Astrocyte (in vitro differentiated cells and primary cell): ENCODE data around the gene LIF. TPM values are rescaled to one million over a fixed set of nuclear protein-coding genes. Genes with fewer than 3 reads are reported as not detected.

Experiments used
- DNase-seq: peaks from one replicate; pipeline ENCODE4 v3.0.0-alpha.2; 2010; ENCODE audit warnings: low read depth
- FAIRE-seq: peaks from 2 replicates; lab custom pipeline; 2011; peaks lifted over from hg19 to GRCh38; lab: Jason Lieb, UNC
- H2AFZ ChIP-seq: 2 replicates; pipeline ENCODE4 v1.6.0; 2012; ENCODE audit warnings: low read depth, low read length, inconsistent platforms
- H3K27ac ChIP-seq: 2 replicates; pipeline ENCODE4 v1.5.1; 2011; ENCODE audit warnings: low read depth, low read length, inconsistent platforms
- H3K27me3 ChIP-seq: 2 replicates; pipeline ENCODE4 v1.6.0; 2011; ENCODE audit warnings: low read length, inconsistent platforms; ENCODE audit not compliant: insufficient read depth
- H3K36me3 ChIP-seq: 2 replicates; pipeline ENCODE4 v1.5.1; 2011; ENCODE audit warnings: low read length, inconsistent platforms; ENCODE audit not compliant: insufficient read depth
- H3K4me1 ChIP-seq: 2 replicates; pipeline ENCODE4 v1.5.1; 2011; ENCODE audit warnings: low read length, inconsistent platforms; ENCODE audit not compliant: insufficient read depth
- H3K4me2 ChIP-seq: 2 replicates; pipeline ENCODE4 v1.6.0; 2012; ENCODE audit warnings: low read length, inconsistent platforms
- H3K4me3 ChIP-seq: 2 replicates; pipeline ENCODE4 v1.5.1; 2011; ENCODE audit warnings: low read depth, mild to moderate bottlenecking, low read length, inconsistent platforms; ENCODE audit not compliant: insufficient read depth
- H3K79me2 ChIP-seq: 2 replicates; pipeline ENCODE4 v1.6.0; 2012; ENCODE audit warnings: mild to moderate bottlenecking, low read length, inconsistent platforms; ENCODE audit not compliant: insufficient read depth
- H3K9ac ChIP-seq: 2 replicates; pipeline ENCODE4 v1.6.0; 2012; ENCODE audit warnings: mild to moderate bottlenecking, low read length, inconsistent platforms
- H3K9me3 ChIP-seq: 2 replicates; pipeline ENCODE4 v1.5.1; 2012; ENCODE audit warnings: low read depth, mild to moderate bottlenecking, low read length, inconsistent platforms; ENCODE audit not compliant: insufficient read depth
- H4K20me1 ChIP-seq: 2 replicates; pipeline ENCODE4 v1.6.0; 2012; ENCODE audit warnings: low read length, inconsistent platforms; ENCODE audit not compliant: insufficient read depth
- H3K27ac Mint-ChIP-seq: one replicate; pipeline ENCODE4 v1.8.0; 2021; ENCODE audit warnings: mild to moderate bottlenecking, mixed read lengths; ENCODE audit not compliant: unreplicated experiment
- H3K27me3 Mint-ChIP-seq: one replicate; pipeline ENCODE4 v1.8.0; 2021; ENCODE audit warnings: low read depth, mixed read lengths; ENCODE audit not compliant: unreplicated experiment
- H3K36me3 Mint-ChIP-seq: one replicate; pipeline ENCODE4 v1.8.0; 2021; ENCODE audit warnings: low read depth, mixed read lengths; ENCODE audit not compliant: unreplicated experiment
- H3K4me1 Mint-ChIP-seq: one replicate; pipeline ENCODE4 v1.8.0; 2021; ENCODE audit warnings: low read depth, mixed read lengths; ENCODE audit not compliant: unreplicated experiment
- H3K4me3 Mint-ChIP-seq: one replicate; pipeline ENCODE4 v1.8.0; 2021; ENCODE audit warnings: mild to moderate bottlenecking, moderate library complexity, mixed read lengths; ENCODE audit not compliant: unreplicated experiment
- H3K9me3 Mint-ChIP-seq: one replicate; pipeline ENCODE4 v1.8.0; 2021; ENCODE audit warnings: mild to moderate bottlenecking, mixed read lengths; ENCODE audit not compliant: unreplicated experiment
- CTCF ChIP-seq: IDR thresholded peaks from 2 replicates; pipeline ENCODE4 v1.5.1; 2011; ENCODE audit warnings: low read depth, mild to moderate bottlenecking, inconsistent platforms, low read length, moderate library complexity; ENCODE audit not compliant: insufficient read depth
- EZH2 ChIP-seq: IDR thresholded peaks from 2 replicates; pipeline ENCODE4 v1.6.1; 2012; ENCODE audit warnings: mild to moderate bottlenecking, low read length, inconsistent platforms; ENCODE audit not compliant: insufficient read depth
- total RNA-seq: library from RNA; stranded (reverse); gene quantifications from 2 replicates; pipeline ENCODE4 v1.2.1, GENCODE V29; 2021

Gene LIF
- total RNA-seq, 1 donor from 2014 or later, result 63.3 TPM

GRCh38 chr22:30253205-30253852 lies 6.8 kb upstream of the LIF start:
- Mint-ChIP-seq H3K9me3 (peaks cover 2% of the 10 kb centered on the region), H3K27me3 (no peaks in the 10 kb centered on the region), H3K4me1 (peaks cover 32% of the 10 kb centered on the region), H3K27ac (peak overlapping the region; percentile 60), H3K36me3 (no peaks in the 10 kb centered on the region), H3K4me3 (peak overlapping the region; percentile 5)
- DNase-seq (peak; percentile 69), FAIRE-seq (no peak)
- no peaks in the 10 kb centered on the region for H3K27me3 ChIP-seq
- peak overlapping the region; percentile 53 for H3K4me2 ChIP-seq
- no peaks in the 10 kb centered on the region for H4K20me1 ChIP-seq
- peak overlapping the region; percentile 100 for H3K9ac ChIP-seq
- peak overlapping the region; percentile 44 for H2AFZ ChIP-seq
- H3K4me1 ChIP-seq, result peaks cover 83% of the 10 kb centered on the region
- no peaks in the 10 kb centered on the region for H3K9me3 ChIP-seq
- no peak overlapping the region for H3K4me3 ChIP-seq
- peak overlapping the region; percentile 95 for H3K27ac ChIP-seq
- H3K36me3 ChIP-seq, result no peaks in the 10 kb centered on the region
- H3K79me2 ChIP-seq, result peaks cover 3% of the 10 kb centered on the region
- TF ChIP-seq EZH2 (no peak), CTCF (no peak)

GRCh38 chr22:30252411-30253204 lies 6.0 kb upstream of the LIF start:
- Histone ChIP-seq H2AFZ (peak overlapping the region; percentile 44), H3K4me3 (no peak overlapping the region), H3K36me3 (no peaks in the 10 kb centered on the region), H3K4me2 (peak overlapping the region; percentile 40), H3K27me3 (no peaks in the 10 kb centered on the region), H3K27ac (peak overlapping the region; percentile 95), H3K9me3 (no peaks in the 10 kb centered on the region), H4K20me1 (no peaks in the 10 kb centered on the region), H3K9ac (peak overlapping the region; percentile 100), H3K4me1 (peaks cover 82% of the 10 kb centered on the region), H3K79me2 (peaks cover 10% of the 10 kb centered on the region)
- peaks cover 37% of the 10 kb centered on the region for H3K4me1 Mint-ChIP-seq
- H3K27me3 Mint-ChIP-seq, result no peaks in the 10 kb centered on the region
- DNase-seq (no peak), FAIRE-seq (no peak)
- peak overlapping the region; percentile 60 for H3K27ac Mint-ChIP-seq
- H3K4me3 Mint-ChIP-seq, result peak overlapping the region; percentile 5
- peaks cover 2% of the 10 kb centered on the region for H3K9me3 Mint-ChIP-seq
- H3K36me3 Mint-ChIP-seq, result no peaks in the 10 kb centered on the region
- TF ChIP-seq EZH2 (no peak), CTCF (no peak)
